IMR-90 (cell line): ENCODE measurements around the gene CD101. TPM values are rescaled to one million over a fixed set of nuclear protein-coding genes. Genes with fewer than 3 reads are reported as not detected.

Experiments
- ATAC-seq: fragments of 200-7000 bp; cut with Tn5 transposase; 2 replicates; pipeline ENCODE4 v1.9.1; 2020; ENCODE audit warnings: low read depth, mild to moderate bottlenecking, moderate library complexity
- BruUV-seq: library from RNA; stranded (reverse); fragments of 400-500 nt; replicated peaks from 2 replicates; lab custom pipeline; 2021; lab: Mats Ljungman, UMichigan
- CTCF ChIA-PET: fragments of 300-600 bp; formaldehyde crosslinking; extraction: SDS; loops from one replicate; lab custom pipeline; 2021; ENCODE audit warnings: antibody characterized with exemption; lab: Yijun Ruan, JAX
- POLR2A ChIA-PET: fragments of 300-600 bp; sonication (Branson Sonifier 250); formaldehyde crosslinking; loops from one replicate; lab custom pipeline; 2022; ENCODE audit warnings: antibody characterized with exemption; ENCODE audit not compliant: unreplicated experiment; lab: Charles Lee
- DNase-seq: peaks from one replicate; pipeline ENCODE4 v3.0.0; 2013
- H2AFZ ChIP-seq: replicated peaks from 2 replicates; pipeline ENCODE3; 2013; ENCODE audit warnings: low read length, mild to moderate bottlenecking; ENCODE audit not compliant: poor library complexity
- H2AK5ac ChIP-seq: 2 replicates; pipeline ENCODE4 v1.6.1; 2013; ENCODE audit warnings: low read depth, low read length, inconsistent platforms
- H2AK9ac ChIP-seq: replicated peaks from 2 replicates; pipeline ENCODE3; 2013; ENCODE audit warnings: mild to moderate bottlenecking, low read depth, low read length, moderate library complexity; ENCODE audit not compliant: poor library complexity
- H2BK120ac ChIP-seq: 2 replicates; pipeline ENCODE4 v1.6.1; 2013; ENCODE audit warnings: low read depth, low read length, inconsistent platforms
- H2BK15ac ChIP-seq: 3 replicates; pipeline ENCODE4 v1.6.1; 2013; ENCODE audit warnings: low read depth, low read length, inconsistent platforms
- H2BK20ac ChIP-seq: 2 replicates; pipeline ENCODE4 v1.6.1; 2013; ENCODE audit warnings: low read depth, mild to moderate bottlenecking, inconsistent platforms, low read length, moderate library complexity
- H2BK5ac ChIP-seq: 2 replicates; pipeline ENCODE4 v1.6.1; 2013; ENCODE audit warnings: mild to moderate bottlenecking, low read depth, low read length, inconsistent platforms; ENCODE audit not compliant: poor library complexity, severe bottlenecking
- H3K14ac ChIP-seq: replicated peaks from 2 replicates; pipeline ENCODE4 v1.6.1; 2013; ENCODE audit warnings: low read depth, low read length, inconsistent platforms
- H3K18ac ChIP-seq: 2 replicates; pipeline ENCODE4 v1.6.1; 2013; ENCODE audit warnings: low read depth, low read length, control low read depth
- H3K23ac ChIP-seq: 2 replicates; pipeline ENCODE4 v1.6.1; 2013; ENCODE audit warnings: low read depth, low read length, inconsistent platforms
- H3K27ac ChIP-seq: 2 replicates; pipeline ENCODE4 v1.5.1; 2013; ENCODE audit warnings: mild to moderate bottlenecking, control low read depth, low read length; ENCODE audit not compliant: insufficient read depth
- H3K27me3 ChIP-seq: 2 replicates; pipeline ENCODE4 v1.6.1; 2013; ENCODE audit warnings: low read length; ENCODE audit not compliant: control insufficient read depth, insufficient read depth
- H3K36me3 ChIP-seq: 2 replicates; pipeline ENCODE4 v1.6.1; 2013; ENCODE audit warnings: low read length, mixed read lengths; ENCODE audit not compliant: control insufficient read depth, insufficient read depth
- H3K4ac ChIP-seq: 2 replicates; pipeline ENCODE4 v1.6.1; 2013; ENCODE audit warnings: low read depth, low read length, inconsistent platforms
- H3K4me1 ChIP-seq: 2 replicates; pipeline ENCODE4 v1.6.1; 2013; ENCODE audit warnings: low read length, mixed read lengths; ENCODE audit not compliant: control insufficient read depth, insufficient read depth
- H3K4me2 ChIP-seq: 2 replicates; pipeline ENCODE4 v1.6.1; 2013; ENCODE audit warnings: low read depth, mild to moderate bottlenecking, control low read depth, low read length, moderate library complexity
- H3K4me3 ChIP-seq: 2 replicates; pipeline ENCODE4 v1.5.1; 2013; ENCODE audit warnings: low read depth, mild to moderate bottlenecking, control low read depth, low read length, moderate library complexity; ENCODE audit not compliant: insufficient read depth
- H3K56ac ChIP-seq: 2 replicates; pipeline ENCODE4 v1.6.1; 2013; ENCODE audit warnings: low read length, inconsistent platforms; ENCODE audit not compliant: insufficient read depth; ENCODE audit errors: extremely low read depth
- H3K79me1 ChIP-seq, 2 experiments: 2 replicates each; pipeline ENCODE4 v1.6.1; 2013; ENCODE audit warnings: low read length in 2 of 2, inconsistent platforms in 1 of 2, low read depth in 1 of 2
- H3K9ac ChIP-seq: 2 replicates; pipeline ENCODE4 v1.6.1; 2013; ENCODE audit warnings: low read depth, low read length, control low read depth
- H3K9me1 ChIP-seq: 2 replicates; pipeline ENCODE4 v1.6.1; 2013; ENCODE audit warnings: low read length, inconsistent platforms; ENCODE audit not compliant: insufficient read depth
- H3K9me3 ChIP-seq: 2 replicates; pipeline ENCODE4 v1.6.1; 2013; ENCODE audit warnings: low read length; ENCODE audit not compliant: control insufficient read depth, insufficient read depth
- H4K20me1 ChIP-seq: 2 replicates; pipeline ENCODE4 v1.6.1; 2013; ENCODE audit warnings: low read length, inconsistent platforms; ENCODE audit not compliant: insufficient read depth
- H4K5ac ChIP-seq: 2 replicates; pipeline ENCODE4 v1.6.1; 2013; ENCODE audit warnings: mild to moderate bottlenecking, low read depth, low read length, control low read depth
- H4K8ac ChIP-seq, 2 experiments: 2 replicates each; pipeline ENCODE4 v1.6.1; 2013; ENCODE audit warnings: low read depth in 2 of 2, low read length in 2 of 2, control low read depth in 1 of 2, inconsistent platforms in 1 of 2
- H4K91ac ChIP-seq: 2 replicates; pipeline ENCODE4 v1.6.1; 2013; ENCODE audit warnings: low read depth, low read length, inconsistent platforms; ENCODE audit not compliant: insufficient read depth
- BHLHE40 ChIP-seq: fragments of 150-350 bp; IDR thresholded peaks from 2 replicates; pipeline ENCODE4 v1.6.1; 2016; ENCODE audit warnings: mild to moderate bottlenecking, low read depth, low read length
- CEBPB ChIP-seq: IDR thresholded peaks from 2 replicates; pipeline ENCODE4 v1.6.1; 2012; ENCODE audit warnings: low read depth, low read length, improper control_type of control experiment
- CHD1 ChIP-seq: IDR thresholded peaks from 2 replicates; pipeline ENCODE4 v1.6.1; 2012; ENCODE audit warnings: low read depth, low read length, improper control_type of control experiment
- CTCF ChIP-seq: conservative IDR thresholded peaks from 2 replicates; pipeline ENCODE4 v1.5.1; 2012; ENCODE audit warnings: mild to moderate bottlenecking, low read depth, low read length, improper control_type of control experiment
- ELK1 ChIP-seq: fragments of 150-350 bp; IDR thresholded peaks from 2 replicates; pipeline ENCODE4 v1.6.1; 2016; ENCODE audit warnings: low read depth, mild to moderate bottlenecking, low read length, moderate library complexity, borderline replicate concordance
- FOS ChIP-seq: fragments of 150-350 bp; IDR thresholded peaks from 2 replicates; pipeline ENCODE4 v1.6.1; 2016; ENCODE audit warnings: low read depth, low read length
- MAZ ChIP-seq: IDR thresholded peaks from 2 replicates; pipeline ENCODE4 v1.6.1; 2012; ENCODE audit warnings: low read depth, mild to moderate bottlenecking, low read length, improper control_type of control experiment, moderate library complexity, borderline replicate concordance
- MXI1 ChIP-seq: IDR thresholded peaks from 2 replicates; pipeline ENCODE4 v1.6.1; 2012; ENCODE audit warnings: low read depth, mild to moderate bottlenecking, low read length, moderate library complexity, borderline replicate concordance
- NFE2L2 ChIP-seq: fragments of 150-350 bp; IDR thresholded peaks from 2 replicates; pipeline ENCODE4 v1.6.1; 2016; ENCODE audit warnings: low read depth, mild to moderate bottlenecking, low read length
- RAD21 ChIP-seq: IDR thresholded peaks from 2 replicates; pipeline ENCODE4 v1.6.1; 2012; ENCODE audit warnings: low read length, improper control_type of control experiment
- RFX5 ChIP-seq: IDR thresholded peaks from 2 replicates; pipeline ENCODE4 v1.8.0; 2012; ENCODE audit warnings: low read depth, mild to moderate bottlenecking, low read length, moderate library complexity
- SMC3 ChIP-seq: fragments of 150-350 bp; IDR thresholded peaks from 2 replicates; pipeline ENCODE4 v1.6.1; 2016; ENCODE audit warnings: low read depth, mild to moderate bottlenecking, antibody characterized with exemption, low read length, moderate library complexity
- WGBS, 2 experiments: methylation state at CpG; one replicate each; pipeline versions ENCODE4 v1.1.5 to v1.1.7; 2013; ENCODE audit warnings: missing lambda C conversion rate in 2 of 2; ENCODE audit not compliant: insufficient read length in 1 of 2; ENCODE audit errors: extremely low coverage in 2 of 2; 5-methylcytosine and 5-hydroxymethylcytosine counted together
- dilution Hi-C: fragments of 300-500 bp; cut with HindIII; formaldehyde crosslinking; loops from one replicate; pipeline ENCODE4 v1.14.3; 2018; ENCODE audit warnings: low sequenced_read_pairs; ENCODE audit not compliant: unreplicated experiment
- in situ Hi-C: fragments of 300-500 bp; cut with MboI; formaldehyde crosslinking; loops from 3 replicates; pipeline ENCODE4 v1.14.3; 2019; ENCODE audit warnings: low sequenced_read_pairs, inconsistent platforms, mixed read lengths
- intact Hi-C: fragments of 100-400 bp; cut with micrococcal nuclease; formaldehyde crosslinking; loops from 2 replicates; pipeline ENCODE4 v1.10.0; 2022
- polyA plus RNA-seq, 3 experiments: library from polyadenylated mRNA; depleted of rRNA; stranded (reverse); fragments of >200 nt; gene quantifications; 2 replicates each; pipeline ENCODE4 v1.2.3, GENCODE V29; 2012; ENCODE audit warnings: low replicate concordance in 1 of 3
- total RNA-seq: library from RNA; depleted of rRNA; stranded (reverse); fragments of >200 nt; gene quantifications from 2 replicates; pipeline ENCODE4 v1.2.3, GENCODE V29; 2012

The CD101 gene
- total and polyA plus RNA-seq, 2 of the 4 experiments (the other 2 are of a cell fraction), result not detected

DNA sequence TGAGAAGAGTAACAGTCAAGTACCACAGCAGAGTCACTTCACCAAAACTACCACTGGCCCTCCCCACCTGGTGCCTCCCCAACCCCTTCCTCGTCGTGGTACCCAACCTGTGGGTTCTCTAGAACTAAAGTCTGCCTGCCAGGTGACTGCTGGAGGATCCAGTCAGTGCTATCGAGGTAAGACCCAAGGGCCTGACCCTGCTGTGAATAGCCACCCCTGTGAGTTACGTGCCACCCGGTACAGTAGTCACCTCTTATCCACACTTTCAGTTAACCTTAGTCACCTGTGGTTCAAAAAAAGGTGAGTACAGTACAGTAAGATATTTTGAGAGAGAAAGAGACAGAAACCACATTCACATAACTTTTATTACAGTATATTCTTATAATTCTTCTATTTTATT is 75.1 kb downstream of the CD101 start:
- Histone ChIP-seq H3K4me3 (no peak overlapping the region), H3K4ac (no peak overlapping the region), H4K91ac (peak overlapping the region; percentile 21; the same call in 1 of the 2 replicates), H3K79me1 (peaks cover 4% of the 10 kb centered on the region in 2 experiments; a peak in 1 of 4 replicates), H3K9ac (no peak overlapping the region), H3K14ac (no peak overlapping the region), H2AFZ (no peak overlapping the region), H4K5ac (no peak overlapping the region), H2AK9ac (no peak overlapping the region), H3K23ac (no peak overlapping the region), H4K8ac (no peak overlapping the region), H2BK5ac (no peak overlapping the region), H3K4me1 (peaks cover 3% of the 10 kb centered on the region), H3K56ac (no peak overlapping the region), H3K4me2 (no peak overlapping the region), H3K9me3 (no peaks in the 10 kb centered on the region), H3K18ac (no peak overlapping the region), H3K36me3 (peaks cover 9% of the 10 kb centered on the region), H2BK120ac (no peak overlapping the region), H3K27ac (no peak overlapping the region), H4K20me1 (no peaks in the 10 kb centered on the region), H2AK5ac (peak overlapping the region; percentile 7; the same call in 1 of the 2 replicates), H2BK15ac (no peak overlapping the region), H3K9me1 (peaks cover 13% of the 10 kb centered on the region), H2BK20ac (no peak overlapping the region), H3K27me3 (no peaks in the 10 kb centered on the region)
- dilution Hi-C loops, result no loop called here
- no peak for ATAC-seq
- no TSS peak for BruUV-seq
- in situ Hi-C loops, result loop anchor here (5.0 to 10.0 kb wide), 2 partner anchors 48 to 206 kb away; partner anchors contain the start of gene TRIM45
- TF ChIP-seq CTCF (no peak), RFX5 (no peak), MXI1 (no peak), ELK1 (no peak), CEBPB (no peak), RAD21 (no peak), BHLHE40 (no peak), FOS (no peak), NFE2L2 (no peak), MAZ (no peak), CHD1 (no peak), SMC3 (no peak)
- 100% methylated on average over 2 of the region's 5 CpGs; no CpG with 5 or more reads in 1 of the 2 experiments for WGBS, 2 experiments
- DNase-seq, result no peak
- POLR2A ChIA-PET, result no interaction called here
- intact Hi-C loops, result loop anchor here (10.0 kb wide), 1 partner anchor 818 kb away; no protein-coding TSS in a partner anchor
- CTCF ChIA-PET, result interaction anchor here (0.8 to 1.5 kb wide), 2 partner anchors 46 to 50 kb away, joined by 3 read pairs; no protein-coding TSS in a partner anchor
